Lower leg skin (tissue), 3 donors: ENCODE data around the gene INPP4B.

Experiments
- POLR2A ChIP-seq, 2 donors: fragments of 450-650 bp; IDR thresholded peaks; one replicate each; pipeline ENCODE4 v1.6.1; 2016 to 2017; ENCODE audit warnings: antibody characterized with exemption in 2 of 2, mild to moderate bottlenecking in 1 of 2, moderate library complexity in 1 of 2
- TF ChIP-seq, protein P1 (sequence below), 3 donors: fragments of 450-650 bp; IDR thresholded peaks; one replicate each; pipeline ENCODE4 v1.5.1; 2016; ENCODE audit warnings: antibody characterized with exemption in 3 of 3, mild to moderate bottlenecking in 3 of 3, moderate library complexity in 2 of 3

DNA sequence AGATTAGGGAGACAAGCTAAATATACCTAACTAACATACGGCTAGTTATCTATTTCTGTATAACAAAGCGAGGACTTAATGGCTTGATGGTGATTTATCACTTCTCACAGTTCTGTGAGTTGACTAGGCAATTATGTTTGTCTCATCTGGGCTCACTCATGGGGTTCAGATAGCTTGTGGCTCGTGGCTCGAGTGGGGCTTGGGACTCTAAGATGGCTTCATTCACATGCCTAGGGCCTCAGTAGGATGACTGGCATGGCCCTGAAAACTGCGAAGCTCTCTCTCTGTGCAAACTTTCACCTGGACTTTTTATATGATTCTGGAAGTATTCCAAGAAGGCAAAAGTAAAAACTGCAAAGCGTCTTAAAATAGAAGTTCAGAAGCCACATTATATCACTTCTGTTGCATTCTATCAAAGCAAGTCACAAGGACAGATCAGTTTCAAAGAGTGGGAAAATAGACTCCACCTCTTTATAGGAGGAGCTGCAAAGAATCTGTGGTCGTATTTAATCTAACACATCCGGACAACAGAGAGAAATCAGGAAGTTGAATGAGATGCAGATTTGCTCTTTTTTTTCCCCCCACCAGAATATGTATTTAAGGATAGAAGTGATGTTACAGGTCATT lies 491.2 kb downstream of the INPP4B start:
- TF ChIP-seq, protein P1, sequence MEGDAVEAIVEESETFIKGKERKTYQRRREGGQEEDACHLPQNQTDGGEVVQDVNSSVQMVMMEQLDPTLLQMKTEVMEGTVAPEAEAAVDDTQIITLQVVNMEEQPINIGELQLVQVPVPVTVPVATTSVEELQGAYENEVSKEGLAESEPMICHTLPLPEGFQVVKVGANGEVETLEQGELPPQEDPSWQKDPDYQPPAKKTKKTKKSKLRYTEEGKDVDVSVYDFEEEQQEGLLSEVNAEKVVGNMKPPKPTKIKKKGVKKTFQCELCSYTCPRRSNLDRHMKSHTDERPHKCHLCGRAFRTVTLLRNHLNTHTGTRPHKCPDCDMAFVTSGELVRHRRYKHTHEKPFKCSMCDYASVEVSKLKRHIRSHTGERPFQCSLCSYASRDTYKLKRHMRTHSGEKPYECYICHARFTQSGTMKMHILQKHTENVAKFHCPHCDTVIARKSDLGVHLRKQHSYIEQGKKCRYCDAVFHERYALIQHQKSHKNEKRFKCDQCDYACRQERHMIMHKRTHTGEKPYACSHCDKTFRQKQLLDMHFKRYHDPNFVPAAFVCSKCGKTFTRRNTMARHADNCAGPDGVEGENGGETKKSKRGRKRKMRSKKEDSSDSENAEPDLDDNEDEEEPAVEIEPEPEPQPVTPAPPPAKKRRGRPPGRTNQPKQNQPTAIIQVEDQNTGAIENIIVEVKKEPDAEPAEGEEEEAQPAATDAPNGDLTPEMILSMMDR (IDR thresholded peaks at IDR 0.05), result no peak
- TF ChIP-seq POLR2A (IDR thresholded peaks at IDR 0.05), result no peak
